ENCODE measurements around the gene PAF1.

PAF1 gene

DNA sequence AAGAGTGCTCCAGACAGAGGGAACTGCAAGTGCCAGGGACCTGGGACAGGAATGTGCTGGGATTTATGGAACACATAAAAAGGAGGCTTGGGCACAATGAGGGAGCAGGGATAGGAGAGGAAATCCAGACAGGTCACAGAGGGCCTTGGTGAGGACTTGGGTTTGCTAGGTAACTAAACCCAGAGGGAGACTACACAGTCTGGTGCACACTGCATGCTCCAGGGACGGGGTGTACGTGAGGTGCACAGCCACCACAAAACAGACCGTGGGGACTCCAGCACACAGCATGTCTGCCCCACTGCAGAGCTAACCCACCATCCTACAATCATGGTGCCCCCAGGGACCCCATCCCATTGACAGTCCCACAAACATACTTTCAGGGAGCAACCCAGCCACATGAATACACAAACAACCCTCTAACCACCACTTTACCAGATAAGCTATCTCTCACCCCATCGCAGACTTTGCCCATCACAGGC is 10.2 kb upstream of the PAF1 start:
- TF ChIP-seq, protein P1, sequence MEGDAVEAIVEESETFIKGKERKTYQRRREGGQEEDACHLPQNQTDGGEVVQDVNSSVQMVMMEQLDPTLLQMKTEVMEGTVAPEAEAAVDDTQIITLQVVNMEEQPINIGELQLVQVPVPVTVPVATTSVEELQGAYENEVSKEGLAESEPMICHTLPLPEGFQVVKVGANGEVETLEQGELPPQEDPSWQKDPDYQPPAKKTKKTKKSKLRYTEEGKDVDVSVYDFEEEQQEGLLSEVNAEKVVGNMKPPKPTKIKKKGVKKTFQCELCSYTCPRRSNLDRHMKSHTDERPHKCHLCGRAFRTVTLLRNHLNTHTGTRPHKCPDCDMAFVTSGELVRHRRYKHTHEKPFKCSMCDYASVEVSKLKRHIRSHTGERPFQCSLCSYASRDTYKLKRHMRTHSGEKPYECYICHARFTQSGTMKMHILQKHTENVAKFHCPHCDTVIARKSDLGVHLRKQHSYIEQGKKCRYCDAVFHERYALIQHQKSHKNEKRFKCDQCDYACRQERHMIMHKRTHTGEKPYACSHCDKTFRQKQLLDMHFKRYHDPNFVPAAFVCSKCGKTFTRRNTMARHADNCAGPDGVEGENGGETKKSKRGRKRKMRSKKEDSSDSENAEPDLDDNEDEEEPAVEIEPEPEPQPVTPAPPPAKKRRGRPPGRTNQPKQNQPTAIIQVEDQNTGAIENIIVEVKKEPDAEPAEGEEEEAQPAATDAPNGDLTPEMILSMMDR (IDR thresholded peaks at IDR 0.05; ENCODE audit: borderline replicate concordance, control extremely low read depth, extremely low read depth, insufficient read depth, missing control alignments) = no peak
- in situ Hi-C loops (cut with MboI; ENCODE audit: low sequenced_read_pairs, unreplicated experiment) = no loop called here
- DNase-seq (ENCODE audit: low spot score) = no peak

DNA sequence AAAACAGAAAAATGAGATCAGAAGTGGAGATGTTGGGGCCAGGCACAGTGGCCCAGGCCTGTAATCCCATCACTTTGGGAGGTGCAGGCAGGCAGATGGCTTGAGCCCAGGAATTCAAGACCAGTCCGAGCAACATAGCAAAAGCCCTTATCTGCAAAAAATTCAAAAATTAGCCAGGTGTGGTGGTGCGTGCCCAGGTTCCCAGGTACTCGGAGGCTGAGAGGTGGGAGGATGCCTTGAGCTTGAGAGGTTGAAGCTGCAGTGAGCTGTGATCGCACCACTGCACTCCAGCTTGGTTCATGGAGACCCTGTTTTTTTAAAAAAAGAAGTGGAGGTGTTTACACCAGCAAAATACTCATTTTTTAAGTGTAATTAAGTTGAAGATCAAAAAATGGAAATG is 9.2 kb upstream of the PAF1 start:
- DNase-seq (ENCODE audit: low spot score) = no peak
- TF ChIP-seq, protein P1 (IDR thresholded peaks at IDR 0.05; ENCODE audit: borderline replicate concordance, control extremely low read depth, extremely low read depth, insufficient read depth, missing control alignments) = no peak
- in situ Hi-C loops (cut with MboI; ENCODE audit: low sequenced_read_pairs, unreplicated experiment) = no loop called here

DNA sequence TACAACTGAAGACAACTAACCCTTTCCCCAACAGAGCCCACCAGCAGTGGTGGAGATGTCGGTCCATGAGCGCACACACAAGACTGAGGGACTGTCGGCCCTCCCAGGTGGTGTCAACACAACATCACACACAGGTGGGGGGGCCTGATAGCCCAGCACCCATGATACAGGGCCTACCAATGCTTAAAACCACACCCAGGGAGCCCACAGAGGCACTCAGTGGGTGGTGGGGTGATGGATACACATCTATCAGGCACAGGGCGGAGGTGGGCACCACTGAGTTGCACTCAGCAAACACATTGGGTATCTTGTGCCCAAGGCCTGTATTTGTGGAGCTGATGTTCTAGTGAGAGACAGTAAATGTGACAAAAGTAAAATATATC is 8.8 kb upstream of the PAF1 start:
- no peak for DNase-seq (ENCODE audit: low spot score)
- in situ Hi-C loops (cut with MboI; ENCODE audit: low sequenced_read_pairs, unreplicated experiment) = no loop called here
- TF ChIP-seq, protein P1 (IDR thresholded peaks at IDR 0.05; ENCODE audit: borderline replicate concordance, control extremely low read depth, extremely low read depth, insufficient read depth, missing control alignments) = no peak

DNA sequence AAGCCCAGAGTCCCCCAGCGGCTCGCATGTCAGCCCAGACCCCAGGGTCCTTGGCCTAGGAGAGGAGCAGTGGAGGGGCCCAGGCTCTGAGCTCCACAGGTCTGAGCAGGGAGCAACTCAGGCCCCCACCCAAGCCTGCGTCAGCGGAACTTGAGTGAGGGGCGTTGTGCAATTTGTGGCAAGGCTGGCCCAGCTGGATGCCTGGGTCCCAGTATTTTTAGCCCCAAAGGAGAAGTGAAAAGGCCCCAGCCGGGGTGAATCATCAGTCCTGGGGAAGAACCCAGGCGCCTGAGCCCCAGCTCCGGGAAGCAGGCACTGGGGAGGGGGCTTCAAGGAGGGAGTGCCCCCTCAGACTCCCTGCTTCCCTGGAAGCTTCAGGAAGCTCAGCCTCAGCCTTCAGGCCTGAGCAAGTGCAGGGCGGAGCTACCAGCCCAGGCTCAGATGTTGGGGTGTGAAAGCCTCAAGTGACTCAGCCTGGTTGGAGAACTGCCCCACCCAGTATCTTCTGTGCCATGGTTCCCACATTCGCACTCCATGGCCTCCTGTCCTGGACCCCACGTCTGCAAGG is 7.5 kb upstream of the PAF1 start:
- TF ChIP-seq, protein P1 (IDR thresholded peaks at IDR 0.05; ENCODE audit: borderline replicate concordance, control extremely low read depth, extremely low read depth, insufficient read depth, missing control alignments) = no peak
- DNase-seq (ENCODE audit: low spot score) = peak; percentile 61
- in situ Hi-C loops (cut with MboI; ENCODE audit: low sequenced_read_pairs, unreplicated experiment) = no loop called here

DNA sequence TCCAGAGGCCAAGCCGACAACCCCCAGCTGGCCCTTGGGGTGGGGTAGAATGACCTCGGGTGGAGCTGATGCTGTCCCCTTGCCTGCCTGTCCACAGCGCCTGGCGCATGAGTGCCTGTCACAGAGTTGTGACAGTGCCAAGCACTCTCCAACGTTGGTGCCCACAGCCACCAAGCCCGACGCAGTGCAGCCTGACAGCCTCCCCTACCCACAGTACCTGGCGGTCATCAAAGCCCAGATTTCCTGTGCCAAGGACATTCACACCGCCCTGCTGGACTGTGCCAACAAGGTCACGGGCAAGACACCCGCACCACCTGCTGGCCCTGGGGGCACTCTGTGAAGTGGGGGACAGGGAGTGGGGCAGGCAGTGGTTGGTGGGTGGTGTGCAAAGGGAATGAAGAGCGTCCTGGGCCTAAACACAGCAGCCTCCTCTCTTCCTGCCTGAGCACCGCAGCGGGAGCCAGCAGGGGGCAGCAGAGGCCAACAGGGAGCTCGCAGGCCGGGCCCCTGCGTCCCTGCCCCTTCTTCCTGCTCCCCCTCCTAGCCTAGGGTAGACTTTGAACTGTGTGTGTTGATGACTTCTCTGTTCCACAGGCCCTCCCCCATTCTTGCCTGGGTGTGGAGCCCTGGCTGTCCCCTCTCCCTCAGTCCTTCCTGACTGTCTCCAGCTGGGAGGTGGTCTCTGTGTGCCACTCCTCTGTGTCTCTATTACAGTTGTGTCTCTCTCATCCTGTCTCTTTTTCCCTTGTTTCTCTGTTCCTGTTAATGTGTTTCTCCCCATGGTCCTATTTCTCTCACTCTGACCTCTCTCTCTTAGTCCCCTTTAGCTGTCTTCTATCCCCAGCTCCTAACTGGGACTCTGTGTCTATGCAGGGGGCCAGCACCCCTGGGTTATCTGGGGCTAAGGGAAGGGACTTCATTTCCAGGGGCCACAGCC is 6.7 kb upstream of the PAF1 start:
- peak; percentile 93 for DNase-seq (ENCODE audit: low spot score)
- in situ Hi-C loops (cut with MboI; ENCODE audit: low sequenced_read_pairs, unreplicated experiment) = no loop called here
- TF ChIP-seq, protein P1 (IDR thresholded peaks at IDR 0.05; ENCODE audit: borderline replicate concordance, control extremely low read depth, extremely low read depth, insufficient read depth, missing control alignments) = peak; percentile 99

DNA sequence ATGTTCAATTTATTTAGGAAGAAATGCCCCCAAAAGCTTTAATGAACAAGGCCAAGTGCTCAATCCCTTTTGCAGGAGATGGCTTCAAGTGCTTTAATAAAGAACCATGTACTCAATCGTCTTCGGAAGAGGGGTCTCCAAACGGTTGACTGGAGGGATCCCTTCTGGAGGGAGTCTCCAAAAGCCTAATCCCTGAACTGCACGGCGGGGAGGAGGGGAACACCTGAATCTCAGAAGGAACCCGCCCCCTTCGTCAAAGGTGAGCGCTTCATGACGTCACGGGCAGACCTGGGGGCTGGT is 505 bp downstream of the PAF1 start:
- in situ Hi-C loops (cut with MboI; ENCODE audit: low sequenced_read_pairs, unreplicated experiment) = no loop called here
- DNase-seq (ENCODE audit: low spot score) = no peak
- TF ChIP-seq, protein P1 (IDR thresholded peaks at IDR 0.05; ENCODE audit: borderline replicate concordance, control extremely low read depth, extremely low read depth, insufficient read depth, missing control alignments) = no peak
